NCI-H1436 (cell line): ENCODE data around the gene MMADHC.

Experiments used
- DNase-seq: peaks from one replicate; lab custom pipeline; 2025; lab: John Stamatoyannopoulos, UW

The MMADHC gene

GRCh38 chr2:149556452-149556851 lies 31.1 kb downstream of the MMADHC start:
- no peak for DNase-seq

- no peak for DNase-seq
These were observed 34.7 kb downstream of the MMADHC start for GRCh38 chr2:149552830-149553229.

- DNase-seq: no peak
These were observed 35.3 kb downstream of the MMADHC start for GRCh38 chr2:149552226-149552625.

GRCh38 chr2:149544692-149545091 lies 42.9 kb downstream of the MMADHC start:
- no peak for DNase-seq

- DNase-seq: no peak
These were observed 43.7 kb downstream of the MMADHC start for GRCh38 chr2:149543845-149544244.

GRCh38 chr2:149540138-149540537 lies 47.4 kb downstream of the MMADHC start:
- DNase-seq: no peak

GRCh38 chr2:149538138-149538833 lies 49.3 kb downstream of the MMADHC start:
- peak; percentile 7 for DNase-seq

GRCh38 chr2:149537092-149537726 lies 50.4 kb downstream of the MMADHC start:
- no peak for DNase-seq

GRCh38 chr2:149536649-149537048 lies 50.9 kb downstream of the MMADHC start:
- no peak for DNase-seq

- no peak for DNase-seq
These were observed 52.9 kb downstream of the MMADHC start for GRCh38 chr2:149534674-149535073.

- DNase-seq: no peak
These were observed 58.6 kb downstream of the MMADHC start for GRCh38 chr2:149528983-149529382.

- no peak for DNase-seq
These were observed 59.4 kb downstream of the MMADHC start for GRCh38 chr2:149527998-149528755.

GRCh38 chr2:149526689-149527088 lies 60.9 kb downstream of the MMADHC start:
- DNase-seq: no peak

GRCh38 chr2:149525323-149525722 lies 62.3 kb downstream of the MMADHC start:
- no peak for DNase-seq
